Right lobe of liver (tissue), 4 donors: ENCODE data around the gene DHX57.

ENCODE experiments used
- POLR2A ChIP-seq: fragments of 450-650 bp; IDR thresholded peaks from one replicate; pipeline ENCODE4 v1.6.1; 2017; ENCODE audit warnings: antibody characterized with exemption, mild to moderate bottlenecking
- TF ChIP-seq, protein P1 (sequence below), 4 donors: fragments of 200-600 bp in 3 of 4; fragments of 450-650 bp in 1 of 4; IDR thresholded peaks; one replicate each; pipeline versions ENCODE4 v1.5.1 to v1.8.0; 2016 to 2022; ENCODE audit warnings: antibody characterized with exemption in 4 of 4, mild to moderate bottlenecking in 2 of 4
- donor health status: DM: no; HTN: no; CAD: no.
- donor health status: DM: no; HTN: no; CAD: no.
- donor health status: DM: no; HTN: yes; CAD: no.

DNA sequence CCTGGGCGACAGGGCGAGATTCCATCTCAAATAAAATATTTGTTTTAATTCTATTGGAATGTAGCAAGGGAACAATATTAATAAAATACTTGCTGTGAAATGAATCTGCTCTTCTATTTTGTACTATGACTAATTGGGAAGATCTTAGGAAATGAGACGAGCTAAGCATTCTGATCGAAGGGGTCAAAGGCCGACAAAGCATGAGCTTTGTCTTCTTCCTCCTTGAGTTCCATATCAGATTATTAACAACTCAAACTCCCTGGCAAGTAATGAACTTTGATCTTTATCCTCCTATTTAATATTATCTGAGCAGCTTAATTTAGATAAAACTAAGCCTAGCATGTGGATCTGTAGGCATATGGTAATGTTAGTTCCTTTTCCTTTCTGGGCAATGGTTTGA, 82.2 kb downstream of the DHX57 start:
- TF ChIP-seq, protein P1, sequence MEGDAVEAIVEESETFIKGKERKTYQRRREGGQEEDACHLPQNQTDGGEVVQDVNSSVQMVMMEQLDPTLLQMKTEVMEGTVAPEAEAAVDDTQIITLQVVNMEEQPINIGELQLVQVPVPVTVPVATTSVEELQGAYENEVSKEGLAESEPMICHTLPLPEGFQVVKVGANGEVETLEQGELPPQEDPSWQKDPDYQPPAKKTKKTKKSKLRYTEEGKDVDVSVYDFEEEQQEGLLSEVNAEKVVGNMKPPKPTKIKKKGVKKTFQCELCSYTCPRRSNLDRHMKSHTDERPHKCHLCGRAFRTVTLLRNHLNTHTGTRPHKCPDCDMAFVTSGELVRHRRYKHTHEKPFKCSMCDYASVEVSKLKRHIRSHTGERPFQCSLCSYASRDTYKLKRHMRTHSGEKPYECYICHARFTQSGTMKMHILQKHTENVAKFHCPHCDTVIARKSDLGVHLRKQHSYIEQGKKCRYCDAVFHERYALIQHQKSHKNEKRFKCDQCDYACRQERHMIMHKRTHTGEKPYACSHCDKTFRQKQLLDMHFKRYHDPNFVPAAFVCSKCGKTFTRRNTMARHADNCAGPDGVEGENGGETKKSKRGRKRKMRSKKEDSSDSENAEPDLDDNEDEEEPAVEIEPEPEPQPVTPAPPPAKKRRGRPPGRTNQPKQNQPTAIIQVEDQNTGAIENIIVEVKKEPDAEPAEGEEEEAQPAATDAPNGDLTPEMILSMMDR (IDR thresholded peaks at IDR 0.05), result no peak
- TF ChIP-seq POLR2A, result no peak
